Stimulated activated CD8-positive, alpha-beta memory T cell treated with anti-CD3 and anti-CD28 coated beads, Interleukin-12 subunit alpha, Interleukin-12 subunit beta, amount 100 ng/mL, for 24 hours (primary cell): ENCODE measurements around the gene MAP7D3.
"Not testable (repeated sequence)": the region's sequence is repeated elsewhere in the genome, so short reads cannot be mapped to it uniquely, and the experiment has no call there.

ENCODE experiments used
- DNase-seq: peaks from one replicate; pipeline ENCODE4 v3.0.0-alpha.2; 2020; ENCODE audit errors: extremely low read depth

Gene MAP7D3

DNA sequence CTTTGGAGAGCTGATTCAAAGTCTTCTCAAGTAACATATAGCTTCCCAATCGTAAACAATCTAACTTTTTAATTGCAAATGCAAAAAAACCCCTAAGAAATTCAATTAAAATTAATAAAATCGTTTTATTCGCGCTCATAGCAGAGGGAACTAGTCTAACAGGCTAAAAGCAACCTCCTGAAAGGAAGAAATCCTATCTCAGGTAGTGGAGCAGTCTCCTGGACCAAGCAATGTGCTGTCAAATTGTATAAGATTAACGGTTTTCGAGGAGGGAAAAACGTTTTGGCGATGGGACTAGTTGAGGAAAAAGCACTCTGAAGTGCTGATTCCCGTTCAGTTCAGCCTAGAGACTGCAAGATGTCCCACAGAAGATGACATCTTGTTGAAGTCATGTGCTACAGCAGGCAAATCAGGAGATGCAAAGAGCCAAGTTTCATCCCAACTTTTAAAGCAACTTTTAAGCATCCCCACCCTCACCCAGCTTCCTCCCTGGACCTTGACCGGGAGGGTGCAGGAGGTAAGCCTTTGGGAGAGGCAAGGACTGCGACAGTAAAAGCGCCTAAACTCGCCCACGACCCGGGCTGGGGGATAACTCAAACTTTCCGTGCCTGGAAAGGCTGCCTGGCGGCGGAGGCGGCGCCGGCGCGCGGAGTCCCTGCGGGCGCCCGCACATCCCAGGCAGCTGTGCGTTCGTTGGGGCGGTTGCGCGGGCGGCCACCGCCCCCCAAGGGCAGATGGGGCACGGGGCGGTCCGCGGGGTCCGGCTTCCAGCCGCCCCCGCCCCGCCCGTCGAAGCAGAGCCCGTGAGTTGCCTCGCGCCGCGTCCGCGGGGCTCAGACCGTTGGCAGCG is 784 bp downstream of the MAP7D3 start:
- DNase-seq, result no peak

- DNase-seq, result no peak
Observed at GRCh38 chrX:136246201-136246600, 5.0 kb downstream of the MAP7D3 start.

DNA sequence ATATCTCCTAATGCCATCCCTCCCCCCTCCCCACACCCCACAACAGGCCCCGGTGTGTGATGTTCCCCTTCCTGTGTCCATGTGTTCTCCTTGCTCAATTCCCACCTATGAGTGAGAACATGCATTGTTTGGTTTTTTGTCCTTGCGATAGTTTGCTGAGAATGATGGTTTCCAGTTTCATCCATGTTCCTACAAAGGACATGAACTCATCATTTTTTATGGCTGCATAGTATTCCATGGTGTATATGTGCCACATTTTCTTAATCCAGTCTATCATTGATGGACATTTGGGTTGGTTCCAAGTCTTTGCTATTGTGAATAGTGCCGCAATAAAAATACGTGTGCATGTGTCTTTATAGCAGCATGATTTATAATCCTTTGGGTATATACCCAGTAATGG is 13.4 kb downstream of the MAP7D3 start:
- DNase-seq, result not testable (repeated sequence)

DNA sequence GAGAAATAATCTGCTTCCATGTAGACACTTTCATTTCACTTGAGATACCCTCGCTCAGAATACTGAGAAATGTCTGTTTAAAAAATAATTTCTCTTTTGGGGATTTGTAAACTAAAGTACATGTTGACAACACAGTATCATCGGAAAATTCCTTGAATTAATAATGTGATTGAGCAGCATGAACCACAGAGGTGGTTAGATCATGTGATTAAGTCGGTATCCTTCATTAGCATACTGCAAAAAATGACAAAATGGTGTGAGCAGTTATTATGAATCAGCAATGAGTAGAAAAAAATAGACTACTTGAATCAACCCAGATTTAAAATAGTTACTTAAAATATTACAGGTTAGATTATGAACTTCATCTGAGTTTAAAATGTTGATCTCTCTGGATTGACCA is 14.1 kb downstream of the MAP7D3 start:
- no peak for DNase-seq

- no peak for DNase-seq
Observed at GRCh38 chrX:136228839-136229207, 22.4 kb downstream of the MAP7D3 start.

DNA sequence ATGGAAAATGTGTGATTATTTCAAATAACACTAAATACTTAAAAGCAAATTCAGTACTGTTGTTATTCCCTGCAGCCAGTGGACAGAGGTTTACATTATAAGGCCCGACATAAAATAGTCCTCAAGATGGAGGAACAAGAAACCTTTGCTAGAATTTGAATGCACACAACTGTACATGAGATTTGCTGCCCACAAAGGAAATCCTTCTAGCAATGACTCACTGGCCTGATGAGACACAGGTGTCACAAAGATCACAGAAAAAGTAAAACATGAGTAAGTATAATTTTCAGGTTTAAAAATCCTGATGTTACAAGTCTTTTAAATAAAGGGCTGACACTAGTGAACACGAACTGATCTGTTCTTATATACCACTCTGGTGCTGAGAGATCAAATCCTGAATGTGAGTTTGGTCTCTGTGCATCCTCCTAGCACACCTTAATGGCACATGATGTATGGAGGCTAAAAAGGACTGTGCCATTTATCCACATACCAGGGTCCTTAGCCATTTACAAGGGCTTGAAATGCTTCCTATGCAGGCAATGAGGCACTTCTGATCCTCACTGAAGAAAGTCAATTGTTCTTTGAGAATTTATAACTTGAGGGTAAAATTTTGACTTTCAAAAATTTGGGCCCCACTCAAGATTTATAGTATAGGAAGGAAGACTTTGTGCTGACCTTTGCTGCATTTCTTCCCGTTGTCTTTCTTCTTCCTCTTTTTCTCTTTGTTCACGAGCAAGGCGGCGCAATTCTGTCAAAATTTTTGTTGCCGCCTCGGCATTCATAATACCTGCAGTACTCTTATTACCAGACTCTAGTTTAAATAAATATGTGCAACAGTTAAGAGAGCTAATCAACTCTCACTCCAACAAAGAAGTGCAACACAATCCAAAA is 23.0 kb downstream of the MAP7D3 start:
- no peak for DNase-seq

GRCh38 chrX:136227074-136227473 is 24.1 kb downstream of the MAP7D3 start:
- no peak for DNase-seq

GRCh38 chrX:136221851-136222513 is 29.2 kb downstream of the MAP7D3 start:
- no peak for DNase-seq

DNA sequence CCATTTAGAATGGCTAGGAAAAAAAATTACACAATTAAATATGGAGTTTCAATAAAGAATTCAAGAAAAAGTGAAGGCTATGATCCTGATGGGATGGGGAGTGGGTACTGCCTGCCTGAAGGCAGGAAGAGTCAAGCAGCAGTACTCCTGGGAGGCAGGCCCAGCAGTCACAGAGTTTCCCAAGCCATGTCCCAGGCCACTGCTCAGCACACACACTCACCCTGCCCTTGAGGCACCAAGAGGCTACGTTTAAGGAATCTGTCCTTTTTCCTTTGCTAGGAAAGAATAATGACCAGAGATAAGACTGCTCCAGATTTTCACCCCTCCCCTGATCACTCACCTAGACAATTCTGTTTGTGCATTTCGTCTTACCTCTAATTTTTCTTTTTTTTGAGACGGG is 30.2 kb downstream of the MAP7D3 start:
- DNase-seq, result no peak

GRCh38 chrX:136220540-136220939 is 30.7 kb downstream of the MAP7D3 start:
- no peak for DNase-seq

GRCh38 chrX:136219893-136220292 is 31.3 kb downstream of the MAP7D3 start:
- no peak for DNase-seq

DNA sequence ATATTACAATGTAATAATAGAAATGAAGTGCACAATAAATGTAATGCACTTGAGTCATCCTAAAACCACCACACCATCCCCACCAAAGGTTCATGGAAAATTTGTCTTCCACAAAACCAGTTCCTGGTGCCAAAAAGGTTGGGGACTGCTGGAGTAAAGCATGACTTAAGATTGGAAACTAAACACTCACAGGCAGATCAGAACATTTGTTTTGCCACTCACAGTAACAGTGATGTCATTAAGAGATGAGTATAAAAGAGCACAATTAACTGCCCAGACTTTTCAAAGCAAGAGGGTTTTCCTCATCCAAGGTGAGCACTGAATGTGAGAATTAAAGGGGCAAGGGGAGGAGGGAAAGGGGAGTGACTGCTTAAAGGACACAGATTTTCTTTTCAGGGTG is 35.6 kb downstream of the MAP7D3 start:
- DNase-seq, result no peak

DNA sequence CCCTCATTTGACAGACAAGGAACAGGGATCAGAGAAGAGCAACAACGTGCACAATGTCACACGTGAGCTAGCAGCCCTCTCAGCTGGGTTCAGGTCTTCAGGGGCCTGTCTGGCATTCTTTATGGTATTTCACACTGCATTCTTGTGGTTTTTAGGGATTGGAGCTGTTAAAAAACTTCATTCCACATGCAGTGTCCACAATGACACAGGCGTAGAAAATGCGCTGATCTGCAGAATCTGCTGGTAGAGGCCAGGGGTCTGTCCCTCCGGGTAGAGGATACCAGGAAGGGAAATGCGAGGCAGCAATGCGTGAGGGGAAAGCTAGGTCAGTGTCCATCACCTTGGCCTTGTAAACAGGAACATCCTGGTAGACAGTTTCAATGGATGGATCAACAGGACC is 36.6 kb downstream of the MAP7D3 start:
- DNase-seq, result no peak

GRCh38 chrX:136212557-136213111 is 38.6 kb downstream of the MAP7D3 start:
- no peak for DNase-seq

DNA sequence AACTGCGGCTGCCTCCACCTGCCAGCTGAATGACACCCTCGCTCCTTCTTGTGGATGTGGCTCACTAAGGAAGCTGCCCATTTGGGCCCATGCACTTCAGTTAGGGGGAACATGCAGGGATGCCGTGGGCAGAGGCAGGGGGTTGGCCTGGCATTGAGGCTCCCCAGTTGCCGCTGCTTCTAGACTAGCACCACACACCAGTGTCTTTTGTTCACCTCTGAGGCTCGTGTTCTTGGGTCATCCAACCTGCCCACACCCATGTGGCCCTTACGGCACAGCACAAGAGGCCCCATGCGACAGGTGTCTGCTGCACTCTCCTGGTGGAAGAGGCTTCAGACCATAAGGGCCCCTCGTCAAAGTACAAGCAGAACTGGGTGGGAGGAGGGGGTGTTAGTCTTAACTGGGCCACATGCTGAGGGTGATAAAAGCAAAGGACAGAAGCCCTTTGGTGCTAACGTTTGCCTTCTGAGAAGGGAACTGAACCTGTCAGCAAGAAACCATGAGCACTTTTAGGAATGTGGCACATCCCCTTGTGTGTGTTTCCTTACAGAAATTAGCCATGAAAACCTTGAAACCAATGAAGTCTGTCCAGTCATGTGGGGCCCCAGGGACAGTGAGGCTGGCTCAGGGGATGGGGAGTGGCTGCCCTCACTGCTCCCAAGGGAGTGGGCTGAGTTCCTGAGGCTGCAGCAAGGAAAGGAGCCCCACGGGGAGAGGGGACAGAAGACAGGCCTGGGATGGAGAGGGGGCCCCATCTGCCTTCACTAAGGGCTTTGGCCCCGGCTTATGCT is 39.2 kb downstream of the MAP7D3 start:
- no peak for DNase-seq

DNA sequence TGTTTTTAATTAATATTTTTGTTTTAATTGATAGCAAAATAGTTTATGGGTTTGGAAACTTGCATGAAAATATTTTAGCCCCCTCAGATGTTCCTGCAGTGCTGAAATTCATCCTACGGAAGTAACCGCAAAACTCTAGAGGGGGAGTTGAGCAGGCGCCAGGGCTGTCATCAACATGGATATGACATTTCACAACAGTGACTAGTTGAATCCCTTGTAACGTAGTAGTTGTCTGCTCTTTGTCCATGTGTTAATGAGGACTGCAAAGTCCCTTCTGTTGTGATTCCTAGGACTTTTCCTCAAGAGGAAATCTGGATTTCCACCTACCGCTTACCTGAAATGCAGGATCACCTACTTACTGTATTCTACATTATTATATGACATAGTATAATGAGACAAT is 40.4 kb downstream of the MAP7D3 start:
- no peak for DNase-seq

DNA sequence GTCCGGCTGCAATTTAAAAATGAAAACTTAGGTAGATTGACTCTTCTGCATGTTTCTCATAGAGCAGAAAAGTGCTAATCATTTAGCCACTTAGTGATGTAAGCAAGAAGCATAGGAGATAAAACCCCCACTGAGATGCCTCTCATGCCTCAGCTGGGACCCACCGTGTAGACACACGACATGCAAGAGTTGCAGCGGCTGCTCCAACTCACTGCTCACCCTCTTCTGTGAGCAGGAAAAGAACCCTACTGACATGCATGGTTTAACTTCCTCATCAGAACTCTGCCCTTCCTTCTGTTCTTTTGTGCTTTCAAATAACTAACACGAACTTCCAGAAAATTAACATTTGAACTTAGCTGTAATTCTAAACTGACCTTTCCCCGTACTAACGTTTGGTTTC is 41.0 kb downstream of the MAP7D3 start:
- DNase-seq, result no peak

GRCh38 chrX:136209751-136210150 is 41.4 kb downstream of the MAP7D3 start:
- no peak for DNase-seq

GRCh38 chrX:136209016-136209738 is 42.0 kb downstream of the MAP7D3 start:
- DNase-seq, result no peak

- no peak for DNase-seq
Observed at GRCh38 chrX:136207546-136207945, 43.7 kb downstream of the MAP7D3 start.

DNA sequence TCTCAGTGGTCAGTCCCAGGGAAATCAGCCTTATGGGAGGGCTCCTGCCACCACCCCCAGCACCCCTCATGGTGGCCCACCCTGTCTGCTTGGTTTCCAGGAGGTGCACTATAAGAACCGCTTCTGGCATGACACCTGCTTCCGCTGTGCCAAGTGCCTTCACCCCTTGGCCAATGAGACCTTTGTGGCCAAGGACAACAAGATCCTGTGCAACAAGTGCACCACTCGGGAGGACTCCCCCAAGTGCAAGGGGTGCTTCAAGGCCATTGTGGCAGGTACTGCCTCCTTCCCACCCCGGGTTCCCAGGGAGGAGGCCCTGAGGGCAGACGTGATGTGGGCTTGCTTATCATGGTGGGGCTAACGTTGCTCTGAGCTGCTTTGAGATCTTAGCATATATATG is 44.3 kb downstream of the MAP7D3 start:
- no peak for DNase-seq
